ENCODE measurements around the gene CHIC2. TPM values are rescaled to one million over a fixed set of nuclear protein-coding genes. Genes with fewer than 3 reads are reported as not detected.
"Not testable (repeated sequence)": the region's sequence is repeated elsewhere in the genome, so short reads cannot be mapped to it uniquely, and the experiment has no call there.

CHIC2 gene
- total RNA-seq, 1 experiment from 2014 or later, result 73.7 TPM

DNA sequence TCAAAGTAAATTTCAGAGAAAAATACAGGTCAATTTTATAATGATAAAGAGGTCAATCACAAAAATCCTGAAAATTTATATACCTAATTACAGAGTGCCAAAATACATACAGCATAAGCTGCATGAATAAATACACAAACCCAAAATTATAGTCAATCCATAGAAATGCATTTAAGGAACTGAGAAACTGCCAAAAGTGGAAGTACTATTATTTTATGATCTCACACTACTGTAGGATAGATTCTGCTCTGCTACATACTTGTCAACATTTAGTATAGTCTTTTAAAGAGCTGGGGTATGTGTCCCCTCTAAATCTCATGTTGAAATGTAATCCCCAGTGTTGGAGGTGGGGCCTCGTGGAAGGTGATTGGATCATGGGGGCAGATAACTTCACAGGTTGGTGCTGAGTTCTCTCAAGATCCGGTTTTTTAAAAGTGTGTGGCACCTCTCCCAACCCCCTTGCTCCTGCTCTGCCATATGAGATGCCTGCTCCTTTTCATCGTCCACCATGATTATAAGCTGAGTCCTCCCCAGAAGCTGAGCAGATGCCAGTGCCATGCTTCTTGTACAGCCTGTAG, 31.8 kb downstream of the CHIC2 start:
- DNase-seq (ENCODE audit: low read depth in 1 of 2, low spot score in 2 of 2), result no peak
- no peak overlapping the region for H3K4me3 ChIP-seq

DNA sequence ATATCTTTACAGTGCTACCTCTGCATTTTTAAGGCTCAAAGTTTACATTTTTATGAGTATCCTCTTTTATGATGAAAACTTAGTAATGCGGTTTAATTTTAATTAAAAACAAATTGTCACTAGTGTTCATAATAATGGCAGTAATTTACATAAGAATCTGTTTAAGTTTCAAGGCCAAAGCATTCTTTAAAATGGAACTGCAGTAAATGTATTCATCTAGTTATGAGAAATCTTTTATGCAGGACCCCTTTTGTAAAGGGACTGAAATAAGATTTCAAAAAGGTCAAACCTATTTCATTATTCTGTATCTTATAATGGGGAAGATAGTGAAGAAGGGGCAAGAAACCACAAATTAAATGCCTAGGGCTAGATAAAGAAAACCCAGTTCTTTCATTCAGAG, 37.1 kb downstream of the CHIC2 start:
- H3K4me1 ChIP-seq (replicated peaks), result no peaks in the 10 kb centered on the region
- no peak overlapping the region for H3K4me3 ChIP-seq
- no peaks in the 10 kb centered on the region for H3K36me3 ChIP-seq
- no peak for DNase-seq (ENCODE audit: low read depth in 1 of 2, low spot score in 2 of 2)
- H3K9me3 ChIP-seq (replicated peaks), result no peaks in the 10 kb centered on the region
- H3K27me3 ChIP-seq (replicated peaks), result no peaks in the 10 kb centered on the region
- no peak overlapping the region for H3K27ac ChIP-seq

More for the DNA sequence above, 31.8 kb downstream of the CHIC2 start:
- Histone ChIP-seq H3K4me1 (replicated peaks) (no peaks in the 10 kb centered on the region), H3K9me3 (replicated peaks) (no peaks in the 10 kb centered on the region), H3K27ac (no peak overlapping the region), H3K36me3 (peaks cover 8% of the 10 kb centered on the region), H3K27me3 (replicated peaks) (no peaks in the 10 kb centered on the region)

DNA sequence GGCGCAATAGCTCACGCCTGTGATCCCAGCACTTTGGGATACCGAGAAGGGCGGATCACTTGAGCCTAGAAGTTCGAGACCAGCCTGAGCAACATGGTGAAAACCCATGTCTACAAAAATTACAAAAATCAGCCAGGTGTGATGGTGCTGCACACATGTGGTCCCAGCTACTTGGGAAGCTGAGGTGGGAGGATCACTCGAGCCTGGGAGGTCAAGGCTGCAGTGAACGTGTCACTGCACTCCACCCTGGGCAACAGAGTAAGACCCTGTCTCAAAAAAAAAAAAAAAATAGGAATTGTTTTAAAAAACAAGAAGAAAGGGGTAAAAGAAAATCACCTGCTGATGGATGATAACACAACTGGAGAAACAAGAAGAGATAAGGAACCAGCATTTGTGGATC, 38.8 kb downstream of the CHIC2 start:
- H3K27me3 ChIP-seq (replicated peaks), result no peaks in the 10 kb centered on the region
- no peaks in the 10 kb centered on the region for H3K4me1 ChIP-seq (replicated peaks)
- H3K9me3 ChIP-seq (replicated peaks), result no peaks in the 10 kb centered on the region
- H3K27ac ChIP-seq, result no peak overlapping the region
- no peak for DNase-seq (ENCODE audit: low read depth in 1 of 2, low spot score in 2 of 2)
- no peak overlapping the region for H3K4me3 ChIP-seq
- no peaks in the 10 kb centered on the region for H3K36me3 ChIP-seq

DNA sequence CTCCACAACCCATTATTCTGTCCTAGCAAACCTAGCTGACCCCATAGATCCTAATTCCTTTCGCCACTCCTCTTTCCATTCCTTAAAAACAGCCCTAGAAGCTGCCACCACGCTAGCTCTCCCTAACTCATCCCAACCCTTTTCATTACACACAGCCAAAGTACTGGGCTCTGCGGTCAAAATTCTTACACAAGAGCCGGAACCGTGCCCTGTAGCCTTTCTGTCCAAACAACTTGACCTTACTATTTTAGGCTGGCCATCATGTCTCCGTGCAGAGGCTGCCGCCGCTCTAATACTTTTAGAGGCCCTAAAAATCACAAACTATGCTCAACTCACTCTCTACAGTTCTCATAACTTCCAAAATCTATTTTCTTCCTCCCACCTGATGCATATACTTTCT, 41.4 kb downstream of the CHIC2 start:
- H3K4me3 ChIP-seq; H3K27me3 ChIP-seq (replicated peaks); H3K27ac ChIP-seq; DNase-seq (ENCODE audit: low read depth in 1 of 2, low spot score in 2 of 2); H3K4me1 ChIP-seq (replicated peaks); H3K36me3 ChIP-seq; H3K9me3 ChIP-seq (replicated peaks): not testable (repeated sequence)

DNA sequence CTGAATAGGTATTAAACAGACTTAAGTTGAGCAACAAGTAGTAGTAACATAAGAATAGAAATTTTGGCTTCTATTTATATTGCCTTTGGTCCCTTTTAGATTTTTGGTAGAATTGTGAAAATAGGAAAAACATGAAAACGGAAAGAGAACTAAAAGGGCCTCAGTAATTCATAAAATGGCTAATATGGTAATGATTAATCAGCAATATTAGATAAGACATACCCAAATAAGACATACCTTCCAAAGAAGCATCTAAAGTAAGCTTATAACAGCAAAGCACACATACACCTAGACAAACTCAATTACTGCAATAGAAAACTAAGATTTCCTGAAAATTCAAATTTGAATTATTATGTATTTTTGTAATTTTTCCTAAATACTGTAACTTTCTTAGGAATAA, 46.4 kb downstream of the CHIC2 start:
- peaks cover 9% of the 10 kb centered on the region for H3K36me3 ChIP-seq
- no peaks in the 10 kb centered on the region for H3K27me3 ChIP-seq (replicated peaks)
- no peak for DNase-seq (ENCODE audit: low read depth in 1 of 2, low spot score in 2 of 2)
- no peaks in the 10 kb centered on the region for H3K9me3 ChIP-seq (replicated peaks)
- H3K4me3 ChIP-seq, result no peak overlapping the region
- H3K4me1 ChIP-seq (replicated peaks), result no peaks in the 10 kb centered on the region
- H3K27ac ChIP-seq, result no peak overlapping the region

DNA sequence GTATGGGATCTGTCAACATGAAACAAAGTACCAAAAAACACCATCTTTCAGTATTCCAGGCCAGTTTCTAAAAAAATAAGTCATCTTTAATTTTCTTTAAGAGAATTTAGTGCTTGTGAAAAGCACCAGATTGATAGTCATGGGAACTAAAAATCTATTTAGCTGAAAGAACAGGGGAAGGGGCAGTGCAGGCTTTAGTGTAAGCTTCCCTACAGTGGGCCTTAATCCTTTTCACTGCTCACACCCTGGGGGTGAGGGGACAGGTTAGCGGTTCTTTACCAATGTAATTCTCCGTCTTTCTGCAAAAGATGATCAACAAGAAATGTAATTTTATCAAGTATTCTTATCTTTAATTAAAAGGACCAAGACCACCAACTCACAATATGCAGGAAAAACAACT, 47.1 kb downstream of the CHIC2 start:
- Histone ChIP-seq H3K27me3 (replicated peaks) (no peaks in the 10 kb centered on the region), H3K4me3 (no peak overlapping the region), H3K36me3 (peaks cover 9% of the 10 kb centered on the region), H3K9me3 (replicated peaks) (no peaks in the 10 kb centered on the region), H3K4me1 (replicated peaks) (no peaks in the 10 kb centered on the region), H3K27ac (no peak overlapping the region)
- DNase-seq (ENCODE audit: low read depth in 1 of 2, low spot score in 2 of 2), result no peak

DNA sequence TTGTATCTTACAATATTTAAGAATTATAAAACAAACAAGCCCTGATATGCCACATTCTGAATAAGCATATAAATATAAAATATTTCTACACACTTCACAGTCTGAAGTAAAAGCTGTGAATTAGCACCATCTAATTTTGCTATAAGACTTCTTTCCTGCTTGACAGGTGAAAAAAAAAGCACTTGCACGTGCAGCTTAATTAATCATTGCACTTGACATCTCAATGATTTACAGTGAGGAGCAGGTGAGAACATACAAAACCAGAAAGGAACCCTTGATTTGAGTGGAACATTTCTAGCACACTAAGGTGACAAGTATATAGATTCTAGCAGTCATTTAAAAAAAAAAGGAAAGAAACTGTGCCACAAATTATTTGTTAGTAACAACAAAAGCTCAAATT, 47.9 kb downstream of the CHIC2 start:
- no peaks in the 10 kb centered on the region for H3K27me3 ChIP-seq (replicated peaks)
- DNase-seq (ENCODE audit: low read depth in 1 of 2, low spot score in 2 of 2), result no peak
- peaks cover 9% of the 10 kb centered on the region for H3K36me3 ChIP-seq
- H3K27ac ChIP-seq, result no peak overlapping the region
- no peaks in the 10 kb centered on the region for H3K4me1 ChIP-seq (replicated peaks)
- H3K9me3 ChIP-seq (replicated peaks), result no peaks in the 10 kb centered on the region
- H3K4me3 ChIP-seq, result no peak overlapping the region

DNA sequence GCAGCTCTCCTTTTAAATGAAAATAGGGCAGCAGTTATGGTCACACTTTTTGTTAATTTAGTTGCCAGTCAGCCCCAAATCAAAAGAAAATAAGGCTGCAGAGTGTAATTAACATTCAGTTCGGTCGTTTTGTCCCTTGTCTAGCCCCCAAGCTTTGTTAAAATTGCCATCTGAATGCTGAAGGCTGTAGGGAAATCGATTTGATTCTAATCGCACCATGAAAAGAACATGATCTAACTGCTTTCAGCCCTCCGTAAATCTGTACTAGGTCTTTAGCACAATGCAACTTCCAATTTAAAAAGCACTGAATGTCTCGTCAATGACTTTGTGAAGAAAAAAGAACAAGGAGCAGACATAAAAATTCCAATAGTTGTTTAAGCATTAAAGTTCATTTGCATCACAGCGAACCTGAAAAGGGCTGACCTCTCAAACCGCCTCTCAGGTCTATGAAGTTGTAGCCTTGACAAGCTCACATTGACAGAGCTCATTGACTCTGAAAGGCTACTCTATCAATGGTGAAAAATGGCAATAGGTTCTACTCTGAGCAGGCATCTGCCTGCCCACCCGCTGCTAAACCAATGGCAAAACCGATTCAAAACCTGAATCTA, 48.9 kb downstream of the CHIC2 start:
- Histone ChIP-seq H3K27me3 (replicated peaks) (no peaks in the 10 kb centered on the region), H3K4me1 (replicated peaks) (no peaks in the 10 kb centered on the region), H3K9me3 (replicated peaks) (no peaks in the 10 kb centered on the region), H3K4me3 (no peak overlapping the region), H3K36me3 (peaks cover 9% of the 10 kb centered on the region), H3K27ac (no peak overlapping the region)
- no peak for DNase-seq (ENCODE audit: low read depth in 1 of 2, low spot score in 2 of 2)

DNA sequence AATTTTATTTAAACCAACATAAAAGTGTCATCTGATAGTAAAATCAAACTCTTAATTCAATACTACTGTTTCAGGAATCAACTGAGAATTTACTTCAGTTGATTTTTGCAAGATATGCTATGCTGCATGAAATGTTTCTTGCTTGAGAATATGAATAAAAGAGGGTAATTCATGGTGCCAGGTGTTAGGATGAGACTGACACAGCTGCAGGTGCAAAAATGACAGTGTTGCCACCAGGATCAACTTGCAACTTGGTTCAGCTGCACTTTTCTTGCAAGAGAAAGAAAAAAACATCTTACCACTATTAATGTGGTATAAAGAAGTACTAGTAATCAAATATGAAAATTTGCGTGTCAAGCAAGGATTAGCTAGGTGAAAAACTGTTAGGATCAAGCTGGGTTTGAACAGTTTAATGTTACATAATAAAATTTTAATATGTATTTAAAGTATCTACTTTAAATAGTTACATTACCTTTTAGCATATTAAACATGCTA, 49.7 kb downstream of the CHIC2 start:
- H3K4me1 ChIP-seq (replicated peaks), result no peaks in the 10 kb centered on the region
- H3K27ac ChIP-seq, result no peak overlapping the region
- peaks cover 13% of the 10 kb centered on the region for H3K36me3 ChIP-seq
- H3K27me3 ChIP-seq (replicated peaks), result no peaks in the 10 kb centered on the region
- DNase-seq (ENCODE audit: low read depth in 1 of 2, low spot score in 2 of 2), result no peak
- no peak overlapping the region for H3K4me3 ChIP-seq
- H3K9me3 ChIP-seq (replicated peaks), result no peaks in the 10 kb centered on the region

DNA sequence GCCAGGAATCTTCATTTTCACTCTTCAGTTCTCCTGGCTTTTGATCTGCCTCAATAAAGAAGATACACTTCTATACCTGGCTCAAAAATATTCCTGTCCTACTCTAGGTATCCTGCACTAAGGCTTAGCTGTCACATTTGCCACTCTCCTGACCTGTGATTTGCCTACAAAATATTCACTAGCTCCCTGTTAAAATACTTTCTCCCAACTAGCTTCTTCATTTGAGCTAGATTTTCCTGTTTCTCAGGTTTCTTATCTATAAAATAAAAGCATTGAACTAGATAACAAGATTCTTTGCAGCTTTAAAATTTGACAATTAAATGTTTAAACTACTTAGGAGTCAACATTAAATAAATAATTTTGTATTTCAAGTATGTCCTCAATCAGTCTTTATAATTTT, 53.2 kb downstream of the CHIC2 start:
- no peak for DNase-seq (ENCODE audit: low read depth in 1 of 2, low spot score in 2 of 2)
- no peak overlapping the region for H3K4me3 ChIP-seq
- no peaks in the 10 kb centered on the region for H3K4me1 ChIP-seq (replicated peaks)
- H3K36me3 ChIP-seq, result peaks cover 24% of the 10 kb centered on the region
- no peaks in the 10 kb centered on the region for H3K27me3 ChIP-seq (replicated peaks)
- H3K27ac ChIP-seq, result no peak overlapping the region
- H3K9me3 ChIP-seq (replicated peaks), result no peaks in the 10 kb centered on the region

DNA sequence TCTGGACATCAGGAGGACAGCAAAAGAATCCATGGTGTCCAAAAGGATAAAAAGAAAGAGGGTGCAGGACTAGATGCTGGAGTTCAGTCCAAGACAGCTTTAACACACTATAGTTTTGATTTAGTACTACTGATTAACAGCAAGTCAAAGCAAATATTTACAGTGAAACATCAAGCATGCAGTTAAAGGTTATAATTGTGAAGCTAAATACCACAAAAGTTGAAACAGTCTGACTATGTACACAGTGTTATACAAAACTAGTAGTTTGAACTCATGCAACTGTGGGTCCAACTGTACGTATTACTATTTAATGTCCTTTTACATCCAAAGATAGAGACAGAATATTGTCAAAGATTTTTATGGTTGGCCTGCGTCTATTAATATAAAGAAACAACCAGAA, 57.6 kb downstream of the CHIC2 start:
- Histone ChIP-seq H3K4me3 (no peak overlapping the region), H3K27ac (no peak overlapping the region), H3K36me3 (peaks cover 22% of the 10 kb centered on the region), H3K4me1 (replicated peaks) (no peaks in the 10 kb centered on the region), H3K27me3 (replicated peaks) (no peaks in the 10 kb centered on the region), H3K9me3 (replicated peaks) (no peaks in the 10 kb centered on the region)
- DNase-seq (ENCODE audit: low read depth in 1 of 2, low spot score in 2 of 2), result no peak

DNA sequence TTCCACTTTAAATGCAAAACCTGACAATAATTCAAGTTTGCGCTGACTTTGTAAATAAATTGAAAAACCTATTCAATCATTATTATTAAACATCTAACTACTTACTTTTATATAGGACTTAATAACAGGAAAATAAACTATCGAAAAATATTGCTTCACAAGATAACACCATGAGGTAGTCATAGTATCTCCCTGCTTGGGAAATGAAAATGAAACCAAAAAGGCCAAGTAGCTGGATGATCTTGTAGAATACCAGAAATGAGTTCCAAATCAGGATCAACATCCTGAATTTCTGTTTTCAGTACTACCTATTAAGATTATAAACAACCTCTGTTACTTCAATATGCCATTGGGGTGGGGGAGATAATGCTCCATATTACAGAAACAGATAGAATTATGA, 58.9 kb downstream of the CHIC2 start:
- no peak for DNase-seq (ENCODE audit: low read depth in 1 of 2, low spot score in 2 of 2)
- H3K36me3 ChIP-seq, result peaks cover 21% of the 10 kb centered on the region
- H3K27me3 ChIP-seq (replicated peaks), result no peaks in the 10 kb centered on the region
- no peaks in the 10 kb centered on the region for H3K9me3 ChIP-seq (replicated peaks)
- H3K4me1 ChIP-seq (replicated peaks), result no peaks in the 10 kb centered on the region
- H3K27ac ChIP-seq, result no peak overlapping the region
- H3K4me3 ChIP-seq, result no peak overlapping the region

DNA sequence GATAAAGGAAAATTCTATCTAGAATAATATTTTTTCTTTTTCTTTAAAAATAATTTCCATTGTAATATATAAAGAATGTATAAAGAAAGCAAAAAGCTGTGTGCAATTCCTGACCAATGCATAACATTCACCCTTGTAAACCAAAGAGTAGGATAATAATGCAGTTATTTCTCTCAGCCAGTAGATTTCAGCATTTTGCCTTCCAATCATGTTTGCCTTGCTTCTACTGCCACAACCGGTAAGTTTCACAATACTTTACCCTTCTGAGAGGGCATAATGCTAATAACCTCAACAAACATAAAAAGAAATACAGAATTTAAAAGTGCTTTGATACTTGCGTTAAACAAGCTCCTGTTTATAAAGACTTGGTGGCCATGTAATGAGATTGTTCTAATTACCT, 59.9 kb downstream of the CHIC2 start:
- peaks cover 15% of the 10 kb centered on the region for H3K36me3 ChIP-seq
- no peak overlapping the region for H3K27ac ChIP-seq
- no peaks in the 10 kb centered on the region for H3K4me1 ChIP-seq (replicated peaks)
- no peak for DNase-seq (ENCODE audit: low read depth in 1 of 2, low spot score in 2 of 2)
- H3K9me3 ChIP-seq (replicated peaks), result no peaks in the 10 kb centered on the region
- H3K27me3 ChIP-seq (replicated peaks), result no peaks in the 10 kb centered on the region
- H3K4me3 ChIP-seq, result no peak overlapping the region

DNA sequence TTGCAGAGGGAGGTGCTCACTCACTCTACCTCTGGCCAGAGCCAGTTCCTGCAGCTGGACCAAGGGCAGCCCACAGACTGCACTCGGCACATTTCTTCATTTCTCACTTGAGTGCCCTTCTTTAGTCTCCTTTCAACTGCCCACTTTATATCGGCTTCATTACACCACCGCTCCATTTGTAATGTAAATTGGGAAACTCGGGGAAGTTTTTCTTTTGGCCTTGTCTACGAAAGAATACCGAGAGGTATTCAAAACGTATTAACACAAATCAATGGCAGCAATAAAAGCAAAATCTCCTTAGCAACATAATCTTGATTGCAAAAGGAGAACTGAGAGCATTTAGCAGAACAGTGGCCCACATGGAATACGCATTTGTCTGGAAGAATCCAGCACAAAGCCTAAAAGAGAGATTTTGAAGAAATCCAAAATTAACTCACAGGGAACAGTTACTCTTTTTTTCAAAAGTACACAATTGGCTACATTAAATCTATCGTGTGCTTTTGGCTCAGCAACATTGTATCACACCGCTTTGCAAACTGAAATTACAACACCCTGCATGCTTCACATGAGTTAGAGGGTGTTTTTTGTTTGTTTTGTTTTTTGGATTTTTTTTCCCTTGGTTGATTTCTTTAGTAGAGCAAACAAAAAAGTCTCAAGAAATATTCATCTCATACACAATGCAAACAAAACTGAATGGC, 62.6 kb downstream of the CHIC2 start:
- Histone ChIP-seq H3K9me3 (replicated peaks) (no peaks in the 10 kb centered on the region), H3K4me1 (replicated peaks) (no peaks in the 10 kb centered on the region), H3K27me3 (replicated peaks) (no peaks in the 10 kb centered on the region), H3K27ac (no peak overlapping the region), H3K4me3 (no peak overlapping the region), H3K36me3 (peaks cover 8% of the 10 kb centered on the region)
- DNase-seq (ENCODE audit: low read depth in 1 of 2, low spot score in 2 of 2), result no peak

Measured in SJSA1 (cell line).